PC-9 (cell line): ENCODE results near the gene PRXL2A. TPM values are rescaled to one million over a fixed set of nuclear protein-coding genes. Genes with fewer than 3 reads are reported as not detected.

Source experiments
- BruUV-seq: library from RNA; stranded (reverse); fragments of 400-500 nt; replicated peaks from 2 replicates; lab custom pipeline; 2021; lab: Mats Ljungman, UMichigan
- CTCF ChIA-PET: fragments of 300-600 bp; sonication (Branson Sonifier 250); formaldehyde crosslinking; loops from one replicate; lab custom pipeline; 2022; ENCODE audit warnings: antibody characterized with exemption; lab: Charles Lee
- POLR2A ChIA-PET: fragments of 300-600 bp; sonication (Branson Sonifier 250); formaldehyde crosslinking; loops from one replicate; lab custom pipeline; 2022; ENCODE audit warnings: antibody characterized with exemption; ENCODE audit not compliant: unreplicated experiment; lab: Charles Lee
- DNase-seq, 2 experiments: peaks; one replicate each; pipeline versions ENCODE4 v3.0.0 to v3.0.0-alpha.2; 2015 to 2022; ENCODE audit warnings: mixed read lengths in 1 of 2
- H2AFZ ChIP-seq: fragments of 200-600 bp; sonication (generic); 2 replicates; pipeline ENCODE4 v1.8.1; 2017; ENCODE audit warnings: antibody characterized with exemption
- H3F3A ChIP-seq: fragments of 200-600 bp; sonication (generic); 2 replicates; pipeline ENCODE4 v1.8.1; 2017; ENCODE audit warnings: antibody characterized with exemption, mild to moderate bottlenecking, low read depth; ENCODE audit not compliant: insufficient read depth
- H3K27ac ChIP-seq: fragments of 200-600 bp; sonication (generic); 2 replicates; pipeline ENCODE4 v1.6.1; 2016; ENCODE audit warnings: mixed run types
- H3K27me3 ChIP-seq: fragments of 200-600 bp; sonication (generic); 2 replicates; pipeline ENCODE4 v1.6.1; 2016; ENCODE audit warnings: low read depth, mixed run types; ENCODE audit not compliant: insufficient read depth
- H3K36me3 ChIP-seq: fragments of 200-600 bp; sonication (generic); 2 replicates; pipeline ENCODE4 v1.6.1; 2016; ENCODE audit warnings: low read depth, mixed run types
- H3K4me1 ChIP-seq: fragments of 200-600 bp; sonication (generic); replicated peaks from 2 replicates; pipeline ENCODE4 v1.6.1; 2016; ENCODE audit warnings: mixed run types; ENCODE audit not compliant: insufficient read depth
- H3K4me2 ChIP-seq: fragments of 200-600 bp; sonication (generic); 2 replicates; pipeline ENCODE4 v1.6.1; 2017; ENCODE audit warnings: mixed run types
- H3K4me3 ChIP-seq: fragments of 200-600 bp; sonication (generic); 2 replicates; pipeline ENCODE4 v1.6.1; 2016; ENCODE audit warnings: mixed run types
- H3K79me2 ChIP-seq: fragments of 200-600 bp; sonication (generic); 2 replicates; pipeline ENCODE4 v1.6.1; 2017; ENCODE audit warnings: low read depth, mixed run types
- H3K9me2 ChIP-seq: fragments of 200-600 bp; sonication (generic); 2 replicates; pipeline ENCODE4 v1.8.1; 2017; ENCODE audit warnings: mild to moderate bottlenecking; ENCODE audit not compliant: insufficient read depth
- H3K9me3 ChIP-seq: fragments of 200-600 bp; sonication (generic); 2 replicates; pipeline ENCODE4 v1.8.1; 2016; ENCODE audit warnings: low read depth; ENCODE audit not compliant: insufficient read depth
- H4K20me1 ChIP-seq: fragments of 200-600 bp; sonication (generic); 2 replicates; pipeline ENCODE4 v1.8.1; 2017; ENCODE audit not compliant: insufficient read depth
- CTCF ChIP-seq: fragments of 200-600 bp; sonication (generic); conservative IDR thresholded peaks from 2 replicates; pipeline ENCODE4 v1.6.1; 2017; ENCODE audit warnings: mixed run types, antibody characterized with exemption, mild to moderate bottlenecking, moderate library complexity
- EZH2 ChIP-seq: fragments of 200-600 bp; sonication (generic); IDR thresholded peaks from 2 replicates; pipeline ENCODE4 v1.8.0; 2017; ENCODE audit warnings: antibody characterized with exemption, low read depth
- intact Hi-C: fragments of 100-400 bp; cut with micrococcal nuclease; formaldehyde crosslinking; loops from one replicate; pipeline ENCODE4 v1.10.0; 2022; ENCODE audit not compliant: unreplicated experiment
- total RNA-seq: library from RNA; stranded (reverse); gene quantifications from 2 replicates; pipeline ENCODE4 v1.2.3, GENCODE V29; 2021

PRXL2A gene
- total RNA-seq, 1 experiment from 2014 or later, result 88.7 TPM

DNA sequence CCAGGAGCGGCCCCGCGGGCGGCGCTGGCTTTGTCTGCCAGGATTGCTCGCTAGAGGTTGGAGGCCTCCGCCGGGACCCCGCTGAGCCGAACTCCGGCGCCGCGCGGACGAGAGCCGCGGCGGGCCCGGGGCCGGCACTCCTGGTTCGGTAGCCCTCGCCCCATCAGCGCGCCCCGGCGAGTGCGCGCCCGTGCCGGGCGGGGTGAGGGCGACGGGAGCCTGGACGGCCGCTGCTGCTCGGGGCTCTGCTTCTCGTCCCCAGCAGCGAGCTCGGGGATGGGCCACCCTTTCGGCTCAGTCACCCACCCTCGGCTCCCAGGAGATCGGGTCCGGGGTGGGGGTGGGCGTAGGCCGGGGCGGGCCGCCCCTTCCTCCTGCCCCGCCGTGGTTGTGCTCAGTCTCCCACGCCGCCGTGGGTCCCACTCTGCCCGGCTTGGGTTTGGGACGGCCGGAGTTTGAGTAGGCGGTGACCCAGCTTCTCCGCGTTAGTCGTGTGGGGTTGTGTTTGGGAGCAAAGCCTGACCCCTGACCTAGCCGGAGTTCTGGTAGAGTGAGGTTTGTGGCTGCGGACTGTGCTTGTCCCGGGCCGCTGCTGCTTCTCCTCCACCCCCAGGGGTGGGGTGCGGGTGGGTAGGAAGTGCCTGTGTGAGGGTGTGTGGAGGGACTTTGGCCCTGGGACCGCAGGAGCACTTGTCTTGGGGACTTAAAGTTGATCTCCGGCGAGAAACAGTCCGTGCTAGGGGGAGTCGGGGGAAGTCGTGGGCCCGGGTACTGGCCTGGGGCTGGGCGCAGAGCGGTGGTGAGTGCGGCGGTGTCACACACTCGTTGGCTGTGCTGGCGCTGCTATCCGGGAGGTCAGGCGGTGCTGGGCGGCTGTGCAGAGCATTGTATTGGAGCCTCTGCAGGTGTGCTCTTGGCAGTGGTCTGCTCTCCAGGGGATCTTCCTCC, 46.4 kb downstream of the PRXL2A start:
- peak overlapping the region; percentile 94 for H3K4me3 ChIP-seq
- no peak for DNase-seq
- no peaks in the 10 kb centered on the region for H3K9me2 ChIP-seq
- H4K20me1 ChIP-seq, result peaks cover 28% of the 10 kb centered on the region
- peaks cover 7% of the 10 kb centered on the region; the same call in 1 of the 2 replicates for H3K36me3 ChIP-seq
- peaks cover 58% of the 10 kb centered on the region for H3K4me1 ChIP-seq
- intact Hi-C loops, result no loop called here
- no TSS peak for BruUV-seq
- TF ChIP-seq CTCF (no peak), EZH2 (no peak)
- ChIA-PET POLR2A (no interaction called here), CTCF (interaction anchor here (0.7 kb wide), 2 partner anchors 11 to 51 kb away, joined by 3 to 5 read pairs; no protein-coding TSS in a partner anchor)
- H3F3A ChIP-seq, result peaks cover 42% of the 10 kb centered on the region; the same call in 1 of the 2 replicates
- H3K27me3 ChIP-seq, result no peaks in the 10 kb centered on the region
- H3K79me2 ChIP-seq, result peaks cover 76% of the 10 kb centered on the region
- H3K4me2 ChIP-seq, result peak overlapping the region; percentile 95
- H3K27ac ChIP-seq, result peak overlapping the region; percentile 75
- H3K9me3 ChIP-seq, result 0 out of 2 replicates have a peak, but pooled peaks cover 3% of the 10 kb centered on the region
- H2AFZ ChIP-seq, result peak overlapping the region; percentile 61; the same call in 1 of the 2 replicates

DNA sequence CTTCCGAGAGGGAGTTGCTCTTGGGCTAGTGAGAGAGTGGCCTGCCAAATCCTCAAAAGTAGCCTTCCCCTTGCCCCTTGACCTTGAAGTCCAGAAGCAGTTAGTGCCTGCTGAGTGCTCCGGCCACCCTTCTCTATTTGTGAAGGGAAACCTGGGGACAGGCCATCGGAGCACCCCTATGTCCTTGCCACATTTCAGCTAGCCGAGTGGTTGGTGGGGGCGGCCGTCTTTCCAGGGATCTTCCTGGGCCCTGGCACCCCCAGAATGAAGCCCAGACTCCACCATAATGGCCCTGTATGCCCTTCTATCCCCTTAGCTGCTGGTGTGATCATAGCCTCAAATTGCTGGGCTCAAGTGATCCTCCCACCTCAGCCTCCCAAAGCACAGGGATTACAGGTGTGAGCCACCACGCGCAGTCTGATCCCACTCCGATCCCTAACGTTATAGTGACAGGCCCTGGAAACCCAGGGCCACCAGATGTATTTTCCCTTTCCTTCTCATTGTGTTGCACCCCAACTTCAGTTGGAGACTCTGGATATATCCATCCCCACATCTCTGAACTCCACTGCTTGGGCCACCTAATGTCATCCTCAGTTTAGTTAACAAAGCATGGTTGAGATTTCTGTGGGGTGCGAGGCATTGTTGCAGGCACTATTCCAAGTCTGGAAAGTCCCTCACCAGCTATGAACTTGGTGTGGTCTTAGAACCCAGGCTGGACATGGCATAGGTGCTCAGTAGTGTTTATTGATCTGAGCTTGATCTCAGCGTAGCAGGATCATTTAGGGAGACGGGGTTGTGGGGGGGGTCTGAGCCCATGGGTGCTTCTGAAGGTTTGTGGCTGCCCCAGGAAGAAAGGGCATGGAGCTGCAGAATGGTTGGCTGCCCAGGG, 47.4 kb downstream of the PRXL2A start:
- Histone ChIP-seq H3K4me2 (peak overlapping the region; percentile 95), H3K27ac (peak overlapping the region; percentile 75), H4K20me1 (peaks cover 28% of the 10 kb centered on the region), H3K36me3 (peaks cover 7% of the 10 kb centered on the region; the same call in 1 of the 2 replicates), H3K27me3 (no peaks in the 10 kb centered on the region), H3K9me3 (0 out of 2 replicates have a peak, but pooled peaks cover 3% of the 10 kb centered on the region), H3K4me3 (peak overlapping the region; percentile 94), H2AFZ (no peak overlapping the region), H3K9me2 (no peaks in the 10 kb centered on the region), H3K4me1 (peaks cover 66% of the 10 kb centered on the region), H3K79me2 (peaks cover 84% of the 10 kb centered on the region), H3F3A (peaks cover 51% of the 10 kb centered on the region; the same call in 1 of the 2 replicates)
- intact Hi-C loops, result loop anchor here (2.0 kb wide), 1 partner anchor 15 kb away; no protein-coding TSS in a partner anchor
- no peak for TF ChIP-seq EZH2
- no peak for TF ChIP-seq CTCF
- ChIA-PET CTCF (interaction anchor here (0.5 to 1.6 kb wide), 2 partner anchors 50 to 1216 kb away, joined by 4 to 7 read pairs; no protein-coding TSS in a partner anchor), POLR2A (no interaction called here)
- no peak for DNase-seq
- BruUV-seq, result TSS peak; percentile 43
